GM04503 (cell line): Measurements from ENCODE around the gene ADARB2.

Experiments
- DNase-seq: peaks from one replicate; pipeline ENCODE4 v3.0.0-alpha.2; 2012; ENCODE audit warnings: low read depth

ADARB2 gene

GRCh38 chr10:1662438-1663025 lies 74.8 kb downstream of the ADARB2 start:
- DNase-seq = no peak

- no peak for DNase-seq
Measured at GRCh38 chr10:1661859-1662437, 75.4 kb downstream of the ADARB2 start.

- no peak for DNase-seq
Measured at GRCh38 chr10:1661416-1661815, 75.9 kb downstream of the ADARB2 start.

GRCh38 chr10:1660815-1661214 lies 76.5 kb downstream of the ADARB2 start:
- DNase-seq = no peak

GRCh38 chr10:1660386-1660785 lies 76.9 kb downstream of the ADARB2 start:
- no peak for DNase-seq

- no peak for DNase-seq
Measured at GRCh38 chr10:1659221-1659791, 78.0 kb downstream of the ADARB2 start.

GRCh38 chr10:1658658-1659057 lies 78.7 kb downstream of the ADARB2 start:
- no peak for DNase-seq

- DNase-seq = no peak
Measured at GRCh38 chr10:1657479-1657878, 79.8 kb downstream of the ADARB2 start.

GRCh38 chr10:1655367-1655766 lies 82.0 kb downstream of the ADARB2 start:
- no peak for DNase-seq

GRCh38 chr10:1654811-1655356 lies 82.4 kb downstream of the ADARB2 start:
- no peak for DNase-seq

GRCh38 chr10:1654247-1654646 lies 83.1 kb downstream of the ADARB2 start:
- no peak for DNase-seq

GRCh38 chr10:1653321-1653720 lies 84.0 kb downstream of the ADARB2 start:
- DNase-seq = no peak

- no peak for DNase-seq
Measured at GRCh38 chr10:1652151-1652550, 85.2 kb downstream of the ADARB2 start.

- no peak for DNase-seq
Measured at GRCh38 chr10:1651270-1651966, 85.9 kb downstream of the ADARB2 start.

GRCh38 chr10:1650542-1651269 lies 86.6 kb downstream of the ADARB2 start:
- no peak for DNase-seq

GRCh38 chr10:1648648-1649047 lies 88.7 kb downstream of the ADARB2 start:
- no peak for DNase-seq

- no peak for DNase-seq
Measured at GRCh38 chr10:1646332-1646731, 91.0 kb downstream of the ADARB2 start.

- no peak for DNase-seq
Measured at GRCh38 chr10:1645896-1646295, 91.4 kb downstream of the ADARB2 start.

- DNase-seq = no peak
Measured at GRCh38 chr10:1644191-1644711, 93.1 kb downstream of the ADARB2 start.

GRCh38 chr10:1643908-1644179 lies 93.5 kb downstream of the ADARB2 start:
- no peak for DNase-seq

GRCh38 chr10:1643161-1643907 lies 94.0 kb downstream of the ADARB2 start:
- no peak for DNase-seq
